ENCODE results near the gene GRID1. TPM values are rescaled to one million over a fixed set of nuclear protein-coding genes. Genes with fewer than 3 reads are reported as not detected.

The GRID1 gene
- total RNA-seq, 2 experiments from 2014 or later: not detected

DNA sequence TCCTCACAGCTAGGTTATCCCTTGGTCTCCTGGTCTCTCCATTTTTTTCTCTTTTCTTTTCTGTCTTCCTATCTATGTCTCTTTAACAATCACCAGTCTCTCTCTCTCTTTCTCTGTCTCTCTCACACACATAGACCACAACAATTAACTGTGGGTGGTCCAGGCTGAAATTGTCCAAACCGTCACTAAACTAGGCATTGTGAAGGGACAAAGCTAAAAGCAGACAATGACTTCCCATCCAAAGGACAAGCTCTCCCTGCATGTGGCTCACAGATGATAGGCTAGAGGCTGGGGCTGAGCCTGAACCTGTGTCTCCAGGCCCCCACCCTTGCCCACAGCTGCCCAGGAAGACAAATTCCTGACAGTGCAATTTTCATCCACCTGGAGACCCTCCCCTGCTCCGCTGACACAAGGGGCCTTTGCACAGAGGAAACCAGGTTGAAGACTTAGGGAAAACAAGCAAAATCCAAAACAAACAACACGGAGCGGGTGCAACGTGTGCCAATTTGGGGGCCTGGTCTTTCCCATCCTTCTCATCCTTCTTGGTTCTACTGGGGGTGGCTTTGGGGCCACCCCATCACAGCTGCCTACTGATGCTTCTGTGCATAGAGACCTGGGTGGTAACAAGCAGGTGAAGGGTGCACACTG lies 755.4 kb downstream of the GRID1 start:
- Mint-ChIP-seq H3K4me1 (peaks cover 30% of the 10 kb centered on the region), H3K36me3 (ENCODE audit: low read depth) (no peaks in the 10 kb centered on the region), H3K9me3 (peaks cover 3% of the 10 kb centered on the region), H3K4me3 (no peak overlapping the region), H3K27me3 (peaks cover 17% of the 10 kb centered on the region), H3K27ac (no peak overlapping the region)
- no peak for DNase-seq
- POLR2A ChIA-PET: interaction anchor here (1.4 kb wide), 1 partner anchor 17 kb away, joined by 6 read pairs; no protein-coding TSS in a partner anchor
- CTCF ChIA-PET: no interaction called here

DNA sequence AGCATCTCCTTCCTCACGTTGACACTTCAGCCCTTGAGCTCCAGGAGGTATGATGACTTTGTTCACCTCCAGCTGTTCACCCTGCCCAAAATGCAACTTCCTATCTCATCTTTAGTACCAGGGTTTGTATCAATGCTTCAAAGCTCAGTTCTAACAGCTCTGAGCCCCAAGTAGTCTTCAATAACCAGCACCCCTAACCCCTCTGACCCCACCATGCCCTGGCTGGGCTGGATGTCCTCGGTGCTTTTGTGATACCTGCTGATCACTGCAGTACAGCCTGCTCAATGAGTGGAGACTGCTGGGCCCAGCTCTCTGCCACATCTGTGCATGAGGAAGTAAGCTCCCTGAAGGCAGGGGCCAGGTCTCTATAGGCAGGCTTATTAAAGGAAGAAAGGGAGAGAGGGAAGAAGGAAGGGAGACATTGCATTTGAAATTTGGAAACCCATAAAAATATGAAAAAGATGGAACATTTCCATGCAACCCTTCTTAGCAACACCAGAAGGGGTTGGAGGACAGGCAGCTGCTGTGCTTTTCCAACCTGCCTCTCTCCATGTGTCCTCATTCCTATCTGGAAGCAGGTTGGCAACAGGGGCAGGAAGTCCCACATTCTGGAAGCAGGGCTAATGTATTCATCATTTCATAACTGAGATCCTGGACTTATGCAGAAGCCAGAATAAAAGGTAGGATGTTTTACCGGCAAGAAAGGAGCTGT lies 756.1 kb downstream of the GRID1 start:
- Mint-ChIP-seq H3K36me3 (ENCODE audit: low read depth) (no peaks in the 10 kb centered on the region), H3K4me1 (peaks cover 30% of the 10 kb centered on the region), H3K4me3 (no peak overlapping the region), H3K27me3 (peaks cover 17% of the 10 kb centered on the region), H3K27ac (no peak overlapping the region), H3K9me3 (peaks cover 3% of the 10 kb centered on the region)
- POLR2A ChIA-PET: no interaction called here
- CTCF ChIA-PET: no interaction called here
- DNase-seq: no peak

DNA sequence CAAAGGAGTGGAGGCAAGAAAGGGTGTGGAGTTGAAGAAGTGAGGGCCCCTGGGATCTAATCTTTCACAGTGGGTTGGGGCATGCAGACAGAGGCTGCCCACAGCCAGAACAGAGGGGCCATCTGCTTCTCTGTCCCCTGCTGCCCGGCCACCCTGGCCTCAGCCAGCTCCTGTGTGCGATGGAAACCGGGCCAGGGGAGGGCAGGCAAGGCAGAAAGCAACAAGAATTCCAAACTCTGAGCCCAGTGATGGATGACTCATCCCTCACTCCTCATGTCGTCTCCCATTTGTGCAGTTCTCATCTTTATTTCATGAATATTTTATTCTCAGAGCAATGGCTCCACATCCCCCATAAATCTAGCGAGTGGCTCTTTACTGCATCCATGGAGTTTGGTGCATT lies 757.1 kb downstream of the GRID1 start:
- H3K27ac Mint-ChIP-seq: no peak overlapping the region
- H3K9me3 Mint-ChIP-seq: peaks cover 3% of the 10 kb centered on the region
- ChIA-PET POLR2A (no interaction called here), CTCF (no interaction called here)
- no peak overlapping the region for H3K4me3 Mint-ChIP-seq
- no peaks in the 10 kb centered on the region for H3K36me3 Mint-ChIP-seq (ENCODE audit: low read depth)
- no peak for DNase-seq
- H3K4me1 Mint-ChIP-seq: peaks cover 29% of the 10 kb centered on the region
- H3K27me3 Mint-ChIP-seq: peaks cover 17% of the 10 kb centered on the region

DNA sequence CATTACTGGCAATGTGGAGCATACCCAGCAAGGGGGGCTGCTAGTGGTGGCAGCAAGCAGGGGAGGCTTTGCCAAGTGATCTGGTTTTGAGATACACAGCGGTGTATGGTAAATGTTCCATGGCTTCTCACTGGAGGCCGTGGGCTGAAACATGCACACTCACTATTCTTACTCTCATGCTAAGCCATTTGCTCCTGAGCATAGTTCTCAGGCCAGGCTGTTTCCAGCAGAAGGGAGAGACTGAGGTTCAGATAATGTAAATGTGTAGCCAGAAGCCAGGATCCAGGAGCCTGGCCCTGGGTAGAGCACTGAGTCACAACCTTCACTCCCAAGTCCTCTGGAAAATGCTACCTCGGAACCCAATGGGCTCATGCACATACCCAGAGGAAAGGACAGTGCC lies 757.9 kb downstream of the GRID1 start:
- CTCF ChIA-PET: no interaction called here
- POLR2A ChIA-PET: no interaction called here
- H3K4me1 Mint-ChIP-seq: peaks cover 21% of the 10 kb centered on the region
- H3K4me3 Mint-ChIP-seq: no peak overlapping the region
- peaks cover 3% of the 10 kb centered on the region for H3K9me3 Mint-ChIP-seq
- DNase-seq: no peak
- peaks cover 17% of the 10 kb centered on the region for H3K27me3 Mint-ChIP-seq
- no peak overlapping the region for H3K27ac Mint-ChIP-seq
- H3K36me3 Mint-ChIP-seq (ENCODE audit: low read depth): no peaks in the 10 kb centered on the region

DNA sequence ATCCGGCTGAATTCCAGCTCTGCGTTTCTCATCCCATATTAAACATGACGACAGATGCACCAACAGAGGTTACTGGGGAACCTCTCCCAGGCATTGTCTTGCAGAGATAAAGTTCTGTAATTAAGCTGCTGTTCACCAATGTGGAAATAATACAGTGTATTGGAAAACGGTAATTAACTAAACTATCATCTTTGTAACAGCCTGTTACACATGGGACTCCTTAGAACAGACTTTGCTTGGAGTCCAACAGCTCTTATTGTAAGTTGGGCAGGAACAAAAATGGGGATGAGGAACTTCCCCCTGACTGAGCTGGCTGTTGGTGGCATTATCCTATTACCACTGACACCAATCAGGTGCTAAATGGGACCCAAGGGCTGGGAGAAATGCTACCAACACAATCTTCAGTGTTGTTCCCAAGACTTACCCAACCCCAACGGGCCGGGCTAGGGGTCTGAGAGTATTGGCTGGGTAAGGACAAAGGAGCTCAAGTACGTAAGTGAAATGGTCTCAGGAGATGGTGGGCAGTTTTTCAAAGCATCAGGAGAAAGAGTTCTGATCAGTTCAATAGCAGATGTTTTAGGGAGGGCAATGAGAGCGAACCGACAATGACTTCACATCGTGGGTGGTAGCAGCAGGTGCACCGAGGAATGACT lies 759.4 kb downstream of the GRID1 start:
- Mint-ChIP-seq H3K4me3 (no peak overlapping the region), H3K27ac (no peak overlapping the region), H3K27me3 (peaks cover 15% of the 10 kb centered on the region), H3K9me3 (peaks cover 3% of the 10 kb centered on the region), H3K4me1 (peaks cover 19% of the 10 kb centered on the region), H3K36me3 (ENCODE audit: low read depth) (no peaks in the 10 kb centered on the region)
- CTCF ChIA-PET: no interaction called here
- DNase-seq: no peak
- POLR2A ChIA-PET: no interaction called here

DNA sequence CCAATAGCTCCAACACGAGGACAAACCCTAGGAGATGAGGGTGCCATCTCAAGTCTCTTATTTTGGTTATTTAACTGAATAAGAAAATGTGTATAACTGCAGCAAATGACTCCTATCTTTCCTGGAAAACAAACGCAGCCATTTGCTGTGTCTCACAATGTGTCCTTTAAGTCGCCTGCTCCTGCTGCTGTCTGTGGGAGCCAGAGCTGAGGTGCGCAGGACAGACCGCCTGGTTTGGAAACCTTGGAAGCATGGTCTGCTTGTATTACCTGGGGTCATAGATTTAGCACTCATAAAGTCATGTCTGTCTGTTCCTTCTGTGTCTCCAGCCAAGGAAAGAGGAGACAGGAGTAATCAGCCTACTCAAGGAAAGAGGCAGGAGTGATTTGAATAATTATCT lies 760.2 kb downstream of the GRID1 start:
- ChIA-PET POLR2A (no interaction called here), CTCF (no interaction called here)
- Mint-ChIP-seq H3K27ac (no peak overlapping the region), H3K9me3 (peaks cover 3% of the 10 kb centered on the region), H3K27me3 (peaks cover 15% of the 10 kb centered on the region), H3K4me3 (no peak overlapping the region), H3K4me1 (peaks cover 11% of the 10 kb centered on the region), H3K36me3 (ENCODE audit: low read depth) (no peaks in the 10 kb centered on the region)
- DNase-seq: no peak

DNA sequence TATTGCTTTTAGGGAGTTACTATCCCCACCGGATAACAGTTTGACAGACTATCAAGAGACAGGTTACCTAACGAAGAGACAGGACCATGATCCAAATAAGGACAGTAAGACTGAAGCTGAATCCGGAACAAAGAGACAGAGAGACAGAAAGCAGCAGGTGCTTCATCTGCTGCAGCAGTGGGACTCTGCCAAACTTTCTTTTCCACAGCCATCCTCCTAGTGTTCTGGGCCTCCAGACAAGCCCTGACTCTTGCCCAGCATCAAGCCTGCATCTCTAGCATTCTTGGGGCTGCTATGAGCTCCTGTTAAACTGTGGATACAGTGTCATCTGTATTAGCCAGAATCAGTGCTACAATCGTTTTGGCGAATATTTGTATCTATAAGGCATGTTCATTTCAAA lies 761.7 kb downstream of the GRID1 start:
- Mint-ChIP-seq H3K36me3 (ENCODE audit: low read depth) (no peaks in the 10 kb centered on the region), H3K4me3 (no peak overlapping the region), H3K9me3 (peaks cover 3% of the 10 kb centered on the region), H3K4me1 (peaks cover 11% of the 10 kb centered on the region), H3K27me3 (peaks cover 8% of the 10 kb centered on the region), H3K27ac (no peak overlapping the region)
- DNase-seq: no peak
- ChIA-PET CTCF (no interaction called here), POLR2A (no interaction called here)

DNA sequence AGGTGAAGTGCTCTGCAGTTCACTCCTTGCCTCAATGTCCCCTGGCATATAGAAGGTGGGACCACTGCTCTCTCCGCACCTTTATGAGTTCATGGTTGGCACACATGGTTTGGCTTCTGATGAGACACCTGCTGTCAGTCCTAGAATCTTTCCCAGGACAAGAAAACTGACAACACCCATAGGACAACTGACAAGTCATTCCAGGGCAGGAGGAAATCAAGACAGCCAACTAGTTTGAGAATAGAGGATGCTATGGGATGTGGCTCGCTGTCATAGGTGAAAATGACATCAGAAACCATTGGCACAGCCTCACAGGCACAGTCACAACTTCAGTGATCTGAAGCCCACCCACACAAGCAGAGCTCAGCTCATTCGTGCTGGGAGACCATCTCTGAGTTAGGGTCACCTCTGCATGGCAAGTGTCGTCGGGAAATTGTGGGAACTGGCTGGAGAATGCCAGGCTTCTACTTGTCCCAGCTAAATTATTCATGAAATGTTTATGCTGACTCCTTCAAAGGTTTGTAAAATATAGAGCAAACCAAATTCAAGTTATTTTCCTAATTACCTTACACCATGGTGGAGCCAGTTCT lies 762.4 kb downstream of the GRID1 start:
- Mint-ChIP-seq H3K36me3 (ENCODE audit: low read depth) (no peaks in the 10 kb centered on the region), H3K9me3 (peaks cover 3% of the 10 kb centered on the region), H3K27ac (no peak overlapping the region), H3K4me1 (peaks cover 11% of the 10 kb centered on the region), H3K4me3 (no peak overlapping the region), H3K27me3 (peaks cover 5% of the 10 kb centered on the region)
- POLR2A ChIA-PET: no interaction called here
- no peak for DNase-seq
- CTCF ChIA-PET: no interaction called here

DNA sequence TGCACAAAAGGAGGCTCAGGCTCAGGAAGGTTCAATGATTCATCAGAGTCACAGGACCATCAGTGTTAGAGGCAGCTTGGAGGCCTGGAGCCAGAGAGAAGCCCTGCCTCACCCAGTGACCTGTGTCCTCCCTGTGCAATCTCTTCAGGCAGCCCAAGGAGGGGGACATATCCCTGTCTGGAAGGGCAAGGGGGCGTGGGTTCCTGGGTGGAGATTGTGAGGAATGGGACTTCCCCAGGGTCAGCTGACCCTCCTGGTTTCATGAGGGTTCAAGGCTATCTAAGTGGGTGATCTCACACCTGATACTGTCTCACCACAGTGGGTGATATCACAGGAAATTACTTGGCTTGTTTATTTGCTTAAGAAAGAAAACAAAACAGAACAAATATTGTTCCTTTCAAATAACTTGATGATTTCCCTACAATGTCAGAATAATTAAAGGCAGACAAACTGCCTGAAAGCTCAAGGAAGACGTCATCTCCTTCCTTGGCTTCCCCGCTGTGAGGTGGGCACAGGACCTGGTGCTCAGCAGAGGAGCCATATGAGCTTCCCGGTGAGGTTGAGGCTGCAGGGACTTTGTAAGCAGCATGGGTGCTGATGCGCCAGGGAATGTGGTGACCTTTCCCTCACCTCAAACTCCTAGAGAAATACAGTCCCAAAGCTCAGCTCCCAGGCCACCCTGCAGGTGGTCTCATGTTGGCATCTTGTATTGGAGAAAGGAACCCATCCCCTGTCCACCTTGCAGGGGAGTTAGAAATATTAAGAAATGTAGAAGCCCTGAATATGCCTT lies 763.2 kb downstream of the GRID1 start:
- Mint-ChIP-seq H3K27me3 (peaks cover 3% of the 10 kb centered on the region), H3K9me3 (peaks cover 3% of the 10 kb centered on the region), H3K4me1 (peaks cover 11% of the 10 kb centered on the region), H3K36me3 (ENCODE audit: low read depth) (no peaks in the 10 kb centered on the region), H3K27ac (no peak overlapping the region), H3K4me3 (no peak overlapping the region)
- ChIA-PET POLR2A (no interaction called here), CTCF (no interaction called here)
- no peak for DNase-seq

DNA sequence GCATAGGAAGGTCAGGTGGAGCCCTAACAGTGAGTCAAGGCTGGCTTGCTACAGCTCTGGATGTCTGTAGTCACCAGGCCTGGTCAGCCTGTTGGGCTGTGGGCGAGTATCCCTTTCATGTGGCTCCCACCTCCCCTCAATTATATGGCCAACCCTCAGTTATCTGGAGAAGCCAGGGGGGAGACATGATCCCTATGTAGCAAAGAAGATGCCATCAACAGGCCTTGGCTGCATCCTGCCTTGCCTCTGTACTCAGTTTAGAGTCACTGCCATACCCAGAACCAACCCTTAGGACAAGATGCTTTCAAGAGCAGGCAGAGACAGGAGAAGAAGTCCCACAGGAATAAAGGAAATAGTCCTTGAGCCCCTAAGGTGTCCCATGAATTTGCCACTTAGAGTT lies 763.9 kb downstream of the GRID1 start:
- no peak for DNase-seq
- H3K27me3 Mint-ChIP-seq: peaks cover 3% of the 10 kb centered on the region
- ChIA-PET CTCF (no interaction called here), POLR2A (no interaction called here)
- H3K4me3 Mint-ChIP-seq: no peak overlapping the region
- no peak overlapping the region for H3K27ac Mint-ChIP-seq
- no peaks in the 10 kb centered on the region for H3K36me3 Mint-ChIP-seq (ENCODE audit: low read depth)
- peaks cover 3% of the 10 kb centered on the region for H3K9me3 Mint-ChIP-seq
- H3K4me1 Mint-ChIP-seq: peaks cover 11% of the 10 kb centered on the region

DNA sequence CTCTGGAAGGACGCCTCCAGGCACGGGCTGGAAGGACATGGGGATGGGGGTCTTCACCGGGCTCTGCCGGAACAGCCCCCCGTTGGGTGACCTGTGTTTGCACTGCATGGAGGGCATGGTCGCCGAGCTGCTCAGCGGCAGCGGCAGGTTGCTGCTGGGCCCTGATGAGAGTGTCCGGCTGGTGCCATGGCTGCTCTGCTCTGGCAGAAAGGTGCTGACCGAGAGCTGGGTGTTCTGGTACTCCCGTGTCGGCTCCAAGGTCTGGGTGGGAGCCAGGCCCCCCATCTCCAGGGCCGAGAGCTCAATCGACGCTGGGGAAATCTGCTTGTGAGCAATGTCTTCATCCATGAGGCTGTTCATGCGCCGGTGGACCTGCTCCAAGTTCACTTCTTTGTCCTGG lies 764.3 kb downstream of the GRID1 start:
- no peaks in the 10 kb centered on the region for H3K36me3 Mint-ChIP-seq (ENCODE audit: low read depth)
- peaks cover under 1% of the 10 kb centered on the region for H3K9me3 Mint-ChIP-seq
- peaks cover 11% of the 10 kb centered on the region for H3K4me1 Mint-ChIP-seq
- POLR2A ChIA-PET: no interaction called here
- DNase-seq: no peak
- no peak overlapping the region for H3K4me3 Mint-ChIP-seq
- no peak overlapping the region for H3K27ac Mint-ChIP-seq
- peaks cover under 1% of the 10 kb centered on the region for H3K27me3 Mint-ChIP-seq
- CTCF ChIA-PET: no interaction called here

DNA sequence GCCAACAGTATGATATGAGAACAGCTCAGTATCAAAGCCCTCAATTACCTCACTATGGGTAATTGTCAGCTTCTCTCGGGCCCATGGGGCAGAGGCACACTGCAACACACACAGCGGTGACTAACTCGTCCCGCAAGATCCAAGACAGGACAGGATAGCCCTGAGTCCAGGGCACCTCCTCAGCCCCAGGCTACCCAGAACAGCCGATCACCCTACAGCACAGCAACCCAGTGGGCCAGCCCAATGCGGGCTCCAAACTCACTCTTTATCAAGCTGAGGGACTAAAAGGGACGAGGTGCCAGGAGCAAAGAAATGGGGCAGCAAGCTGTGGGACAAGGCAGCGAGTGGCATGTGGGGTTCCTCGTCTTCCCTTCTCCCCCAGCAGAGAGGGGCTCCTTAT lies 765.1 kb downstream of the GRID1 start:
- ChIA-PET POLR2A (no interaction called here), CTCF (no interaction called here)
- H3K27me3 Mint-ChIP-seq: no peaks in the 10 kb centered on the region
- H3K4me1 Mint-ChIP-seq: peaks cover 11% of the 10 kb centered on the region
- H3K36me3 Mint-ChIP-seq (ENCODE audit: low read depth): no peaks in the 10 kb centered on the region
- H3K9me3 Mint-ChIP-seq: no peaks in the 10 kb centered on the region
- no peak overlapping the region for H3K27ac Mint-ChIP-seq
- H3K4me3 Mint-ChIP-seq: no peak overlapping the region
- no peak for DNase-seq

DNA sequence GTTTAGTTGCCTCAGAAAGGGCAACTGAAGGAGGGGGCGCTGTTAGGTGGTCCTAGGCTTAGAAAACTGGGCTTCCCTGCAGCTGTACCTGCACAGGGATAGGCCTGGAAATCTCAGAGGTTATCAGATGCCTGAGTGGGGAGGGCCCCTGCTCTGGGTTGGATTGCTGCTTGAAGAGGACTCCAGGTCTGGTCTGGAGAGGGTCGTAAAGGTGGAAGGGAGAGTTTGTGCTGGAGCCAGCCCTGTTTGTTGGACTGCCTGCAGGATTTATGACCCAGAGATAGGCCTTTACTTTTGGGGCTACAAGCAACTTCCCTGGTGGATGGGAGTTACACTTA lies 765.9 kb downstream of the GRID1 start:
- CTCF ChIA-PET: no interaction called here
- POLR2A ChIA-PET: no interaction called here
- H3K9me3 Mint-ChIP-seq: no peaks in the 10 kb centered on the region
- no peak for DNase-seq
- H3K4me1 Mint-ChIP-seq: peaks cover 11% of the 10 kb centered on the region
- no peaks in the 10 kb centered on the region for H3K27me3 Mint-ChIP-seq
- no peaks in the 10 kb centered on the region for H3K36me3 Mint-ChIP-seq (ENCODE audit: low read depth)
- H3K27ac Mint-ChIP-seq: no peak overlapping the region
- no peak overlapping the region for H3K4me3 Mint-ChIP-seq

Data from activated CD4-positive, alpha-beta memory T cell treated with anti-CD3 and anti-CD28 coated beads, Interleukin-2, amount 10 ng/mL, durations not matched to agents 7 days and 5 days (primary cell).